ENCODE data around the gene LYPD8. TPM values are rescaled to one million over a fixed set of nuclear protein-coding genes. Genes with fewer than 3 reads are reported as not detected.

LYPD8 gene
- total and polyA plus RNA-seq, 8 donors: not detected

DNA sequence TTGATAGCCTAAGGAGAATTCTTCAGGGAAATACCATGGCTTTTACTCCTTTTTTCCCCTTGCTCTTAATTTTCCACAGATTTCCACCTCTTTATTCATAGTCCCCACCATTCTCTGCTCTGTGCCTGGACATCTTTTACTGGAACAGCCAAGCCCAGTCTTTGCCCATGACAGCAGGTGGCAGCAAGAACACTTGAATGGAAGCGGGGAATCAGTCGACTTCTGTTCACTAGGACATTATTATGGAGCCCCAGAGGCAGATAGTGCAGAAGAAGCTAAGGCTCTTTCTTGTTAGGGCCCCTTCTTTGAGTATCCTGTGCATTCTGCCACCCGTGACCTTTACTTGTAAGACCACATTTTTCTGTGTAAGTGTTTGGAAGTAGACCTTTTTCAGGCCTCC, 59.3 kb downstream of the LYPD8 start:
- peaks cover 0 to 6% of the 10 kb centered on the region in 2 donors for H3K9me3 ChIP-seq
- H3K4me1 ChIP-seq: no peaks in the 10 kb centered on the region
- no peak for DNase-seq
- H3K4me3 ChIP-seq: no peak overlapping the region
- H3K27me3 ChIP-seq: peaks cover 0 to 12% of the 10 kb centered on the region in 2 donors
- H3K36me3 ChIP-seq: no peaks in the 10 kb centered on the region
- TF ChIP-seq, protein P1, sequence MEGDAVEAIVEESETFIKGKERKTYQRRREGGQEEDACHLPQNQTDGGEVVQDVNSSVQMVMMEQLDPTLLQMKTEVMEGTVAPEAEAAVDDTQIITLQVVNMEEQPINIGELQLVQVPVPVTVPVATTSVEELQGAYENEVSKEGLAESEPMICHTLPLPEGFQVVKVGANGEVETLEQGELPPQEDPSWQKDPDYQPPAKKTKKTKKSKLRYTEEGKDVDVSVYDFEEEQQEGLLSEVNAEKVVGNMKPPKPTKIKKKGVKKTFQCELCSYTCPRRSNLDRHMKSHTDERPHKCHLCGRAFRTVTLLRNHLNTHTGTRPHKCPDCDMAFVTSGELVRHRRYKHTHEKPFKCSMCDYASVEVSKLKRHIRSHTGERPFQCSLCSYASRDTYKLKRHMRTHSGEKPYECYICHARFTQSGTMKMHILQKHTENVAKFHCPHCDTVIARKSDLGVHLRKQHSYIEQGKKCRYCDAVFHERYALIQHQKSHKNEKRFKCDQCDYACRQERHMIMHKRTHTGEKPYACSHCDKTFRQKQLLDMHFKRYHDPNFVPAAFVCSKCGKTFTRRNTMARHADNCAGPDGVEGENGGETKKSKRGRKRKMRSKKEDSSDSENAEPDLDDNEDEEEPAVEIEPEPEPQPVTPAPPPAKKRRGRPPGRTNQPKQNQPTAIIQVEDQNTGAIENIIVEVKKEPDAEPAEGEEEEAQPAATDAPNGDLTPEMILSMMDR (IDR thresholded peaks at IDR 0.05): no peak
- ATAC-seq: peak; percentile 62
- intact Hi-C loops (cut with DNase I): no loop called here
- no peak overlapping the region for H3K27ac ChIP-seq

- H3K27ac ChIP-seq: no peak overlapping the region
- DNase-seq (no peak), ATAC-seq (peak; percentile 22)
- TF ChIP-seq, protein P1 (IDR thresholded peaks at IDR 0.05): no peak
- H3K9me3 ChIP-seq: peaks cover 0 to 7% of the 10 kb centered on the region in 2 donors
- no peaks in the 10 kb centered on the region for H3K4me1 ChIP-seq
- intact Hi-C loops (cut with DNase I): no loop called here
- H3K27me3 ChIP-seq: peaks cover 0 to 12% of the 10 kb centered on the region in 2 donors
- H3K36me3 ChIP-seq: no peaks in the 10 kb centered on the region
- H3K4me3 ChIP-seq: no peak overlapping the region
Observed at GRCh38 chr1:248695451-248696132, 60.0 kb downstream of the LYPD8 start.

DNA sequence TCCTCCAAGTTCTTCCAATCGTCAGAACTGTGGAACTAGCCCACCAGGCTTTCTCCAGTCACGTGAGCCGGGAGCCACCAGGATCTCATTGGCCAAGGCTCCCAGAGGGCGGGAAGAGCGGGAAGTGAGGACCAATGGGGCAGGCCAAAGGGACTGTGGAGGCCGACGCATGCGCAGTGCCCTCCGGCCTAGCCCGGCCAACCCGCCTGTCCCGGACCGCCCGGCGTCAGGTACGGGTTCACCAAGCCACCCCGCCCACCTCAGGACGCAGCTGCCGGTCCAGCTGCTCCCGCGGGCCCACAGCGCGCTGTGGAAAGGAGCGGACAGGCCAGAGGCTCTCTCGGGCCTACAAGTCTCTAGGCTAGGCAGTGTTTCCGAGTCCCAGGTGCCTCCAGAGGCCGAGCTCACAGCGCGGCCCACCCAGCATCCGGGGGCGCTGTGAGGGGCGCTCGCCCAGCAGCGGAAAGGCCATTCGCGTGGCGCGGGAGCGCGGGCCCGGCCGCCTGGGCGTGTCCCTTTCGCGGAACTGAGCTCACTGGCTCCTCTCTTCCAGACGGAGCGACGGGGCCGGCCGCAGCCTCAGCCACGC, 63.9 kb downstream of the LYPD8 start:
- no peak overlapping the region for H3K27ac ChIP-seq
- ATAC-seq (no peak), DNase-seq (no peak)
- peaks cover 0 to 12% of the 10 kb centered on the region in 2 donors for H3K27me3 ChIP-seq
- peaks cover 0 to 10% of the 10 kb centered on the region in 2 donors for H3K9me3 ChIP-seq
- H3K36me3 ChIP-seq: no peaks in the 10 kb centered on the region
- TF ChIP-seq, protein P1 (IDR thresholded peaks at IDR 0.05): no peak
- no peak overlapping the region for H3K4me3 ChIP-seq
- intact Hi-C loops (cut with DNase I): no loop called here
- H3K4me1 ChIP-seq: no peaks in the 10 kb centered on the region

Other genes starting within 250 kb of the LYPD8 start
- gene OR2G6, start 247.7 kb downstream of the LYPD8 start, total RNA-seq: not detected
- under 1 TPM in 4 of 6 donors, not detected in 2; 0.04 to 0.06 (median 0.04) TPM for gene OR2G6, start 247.7 kb downstream of the LYPD8 start, polyA plus RNA-seq (ENCODE audit: insufficient read length in 6 of 6)
- gene OR2T29, start 193.0 kb downstream of the LYPD8 start, total RNA-seq: not detected
- gene OR2T29, start 193.0 kb downstream of the LYPD8 start, polyA plus RNA-seq (ENCODE audit: insufficient read length in 6 of 6): not detected
- not detected for gene OR2T34, start 181.0 kb downstream of the LYPD8 start, total RNA-seq
- not detected for gene OR2T34, start 181.0 kb downstream of the LYPD8 start, polyA plus RNA-seq (ENCODE audit: insufficient read length in 6 of 6)
- not detected for gene OR2T10, start 158.1 kb downstream of the LYPD8 start, total RNA-seq
- not detected for gene OR2T10, start 158.1 kb downstream of the LYPD8 start, polyA plus RNA-seq (ENCODE audit: insufficient read length in 6 of 6)
- gene OR2T11, start 120.7 kb downstream of the LYPD8 start, total RNA-seq: not detected
- gene OR2T11, start 120.7 kb downstream of the LYPD8 start, polyA plus RNA-seq (ENCODE audit: insufficient read length in 6 of 6): under 1 TPM in 1 of 6 donors, not detected in 5; 0.04 TPM
- not detected for gene OR2T35, start 110.5 kb downstream of the LYPD8 start, total RNA-seq
- gene OR2T35, start 110.5 kb downstream of the LYPD8 start, polyA plus RNA-seq (ENCODE audit: insufficient read length in 6 of 6): not detected
- not detected for gene OR2T27, start 100.2 kb downstream of the LYPD8 start, total RNA-seq
- gene OR2T27, start 100.2 kb downstream of the LYPD8 start, polyA plus RNA-seq (ENCODE audit: insufficient read length in 6 of 6): not detected
- not detected for gene OR14I1, start 53.0 kb downstream of the LYPD8 start, total RNA-seq
- gene OR14I1, start 53.0 kb downstream of the LYPD8 start, polyA plus RNA-seq (ENCODE audit: insufficient read length in 6 of 6): not detected
- gene SH3BP5L, start 70.2 kb upstream of the LYPD8 start, total RNA-seq: 10 to 100 TPM; 24.0 to 26.5 TPM
- 10 to 100 TPM; 23.0 to 25.8 (median 23.5) TPM for gene SH3BP5L, start 70.2 kb upstream of the LYPD8 start, polyA plus RNA-seq (ENCODE audit: insufficient read length in 6 of 6)
- 10 to 100 TPM; 31.2 to 35.5 TPM for gene ZNF672, start 82.5 kb upstream of the LYPD8 start, total RNA-seq
- 10 to 100 TPM; 16.2 to 22.0 (median 18.7) TPM for gene ZNF672, start 82.5 kb upstream of the LYPD8 start, polyA plus RNA-seq (ENCODE audit: insufficient read length in 6 of 6)
- 10 to 100 TPM; 31.9 to 44.6 TPM for gene ZNF692, start 103.3 kb upstream of the LYPD8 start, total RNA-seq
- 10 to 100 TPM; 41.6 to 66.6 (median 59.3) TPM for gene ZNF692, start 103.3 kb upstream of the LYPD8 start, polyA plus RNA-seq (ENCODE audit: insufficient read length in 6 of 6)
- 10 to 100 TPM in 1 of 2 donors, 1 to 10 TPM in 1; 7.0 to 10.2 TPM for gene PGBD2, start 150.5 kb upstream of the LYPD8 start, total RNA-seq
- gene PGBD2, start 150.5 kb upstream of the LYPD8 start, polyA plus RNA-seq (ENCODE audit: insufficient read length in 6 of 6): 10 to 100 TPM; 11.0 to 12.7 (median 12.3) TPM

Measured in left lung (tissue), 10 donors.